Thyroid gland (tissue), 4 donors: Measurements from ENCODE around the gene EBI3.
"Not testable (repeated sequence)": the region's sequence is repeated elsewhere in the genome, so short reads cannot be mapped to it uniquely, and the experiment has no call there.

Experiments used
- POLR2A ChIP-seq, 2 donors: fragments of 450-650 bp; IDR thresholded peaks; one replicate each; pipeline ENCODE4 v1.6.1; 2017; ENCODE audit warnings: antibody characterized with exemption in 2 of 2, mild to moderate bottlenecking in 2 of 2, moderate library complexity in 1 of 2
- TF ChIP-seq, protein P1 (sequence below), 6 experiments: fragments of 200-600 bp in 3 of 6; fragments of 450-650 bp in 3 of 6; sonication (generic) in 3 of 6; IDR thresholded peaks; one replicate each; pipeline ENCODE4 v1.5.1; 2016 to 2019; ENCODE audit warnings: antibody characterized with exemption in 6 of 6, mild to moderate bottlenecking in 2 of 6, inconsistent platforms in 1 of 6, moderate library complexity in 1 of 6

DNA sequence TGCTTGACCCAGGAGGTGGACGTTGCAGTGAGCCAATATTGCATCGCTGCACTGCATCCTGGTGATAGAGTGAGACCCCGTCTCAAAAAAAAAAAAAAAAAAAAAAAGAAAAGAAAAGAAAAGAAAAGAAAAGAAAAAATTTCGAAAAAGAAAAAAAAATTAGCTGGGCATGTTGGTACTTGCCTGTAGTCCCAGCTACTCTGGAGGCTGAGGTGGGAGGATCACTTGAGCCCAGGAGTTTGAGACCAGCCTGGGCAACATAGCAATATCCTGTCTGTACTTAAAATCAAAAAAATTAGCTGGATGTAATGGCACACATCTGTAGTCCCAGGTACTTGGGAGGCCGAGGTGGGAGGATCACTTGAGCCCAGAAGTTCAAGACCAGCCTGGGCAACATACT lies 2.8 kb downstream of the EBI3 start:
- TF ChIP-seq, protein P1, sequence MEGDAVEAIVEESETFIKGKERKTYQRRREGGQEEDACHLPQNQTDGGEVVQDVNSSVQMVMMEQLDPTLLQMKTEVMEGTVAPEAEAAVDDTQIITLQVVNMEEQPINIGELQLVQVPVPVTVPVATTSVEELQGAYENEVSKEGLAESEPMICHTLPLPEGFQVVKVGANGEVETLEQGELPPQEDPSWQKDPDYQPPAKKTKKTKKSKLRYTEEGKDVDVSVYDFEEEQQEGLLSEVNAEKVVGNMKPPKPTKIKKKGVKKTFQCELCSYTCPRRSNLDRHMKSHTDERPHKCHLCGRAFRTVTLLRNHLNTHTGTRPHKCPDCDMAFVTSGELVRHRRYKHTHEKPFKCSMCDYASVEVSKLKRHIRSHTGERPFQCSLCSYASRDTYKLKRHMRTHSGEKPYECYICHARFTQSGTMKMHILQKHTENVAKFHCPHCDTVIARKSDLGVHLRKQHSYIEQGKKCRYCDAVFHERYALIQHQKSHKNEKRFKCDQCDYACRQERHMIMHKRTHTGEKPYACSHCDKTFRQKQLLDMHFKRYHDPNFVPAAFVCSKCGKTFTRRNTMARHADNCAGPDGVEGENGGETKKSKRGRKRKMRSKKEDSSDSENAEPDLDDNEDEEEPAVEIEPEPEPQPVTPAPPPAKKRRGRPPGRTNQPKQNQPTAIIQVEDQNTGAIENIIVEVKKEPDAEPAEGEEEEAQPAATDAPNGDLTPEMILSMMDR (IDR thresholded peaks at IDR 0.05): not testable (repeated sequence)
- not testable (repeated sequence) for TF ChIP-seq POLR2A (IDR thresholded peaks at IDR 0.05)
